HepG2 (cell line): Measurements from ENCODE around the gene CAMK2D. TPM values are rescaled to one million over a fixed set of nuclear protein-coding genes. Genes with fewer than 3 reads are reported as not detected.

Experiments used
- ATAC-seq: fragments of 200-7000 bp; cut with Tn5 transposase; 3 replicates; pipeline ENCODE4 v1.9.1; 2020; ENCODE audit warnings: mild to moderate bottlenecking, moderate library complexity
- BruUV-seq: library from RNA; stranded (reverse); fragments of 400-500 nt; replicated peaks from 2 replicates; lab custom pipeline; 2021; lab: Mats Ljungman, UMichigan
- CTCF ChIA-PET: fragments of 300-600 bp; formaldehyde crosslinking; extraction: SDS; loops from one replicate; lab custom pipeline; 2021; ENCODE audit warnings: low total read pairs, inconsistent platforms, low intra/inter-chr PET ratio; lab: Yijun Ruan, JAX
- POLR2A ChIA-PET: fragments of 350-600 bp; sonication (Branson Sonifier 250); formaldehyde crosslinking; loops from one replicate; lab custom pipeline; 2020; ENCODE audit warnings: antibody characterized with exemption, inconsistent platforms; lab: Yijun Ruan, JAX
- DNase-seq: peaks from one replicate; pipeline ENCODE4 v3.0.0-alpha.2; 2015; ENCODE audit warnings: low spot score
- FAIRE-seq: peaks from 3 replicates; lab custom pipeline; 2011; peaks lifted over from hg19 to GRCh38; lab: Jason Lieb, UNC
- H2AFZ ChIP-seq: one replicate; pipeline ENCODE4 v1.6.1; 2011; ENCODE audit warnings: low read length, inconsistent platforms
- H3K27ac ChIP-seq: fragments of 300-600 bp; 3 replicates; pipeline ENCODE4 v1.8.0; 2011; ENCODE audit warnings: mixed run types, mild to moderate bottlenecking, mixed read lengths, low read length, inconsistent platforms; ENCODE audit not compliant: insufficient read depth; ENCODE audit errors: extremely low read length
- H3K27me3 ChIP-seq, 2 experiments: fragments of 200-600 bp in 1 of 2; 2 replicates in 1 of 2; 3 replicates in 1 of 2; pipeline versions ENCODE4 v1.6.0 to v1.8.0; 2011; ENCODE audit warnings: low read length in 2 of 2, mild to moderate bottlenecking in 2 of 2, moderate library complexity in 2 of 2, inconsistent platforms in 1 of 2; ENCODE audit not compliant: insufficient read depth in 2 of 2, control insufficient read depth in 1 of 2
- H3K36me3 ChIP-seq, 2 experiments: fragments of 200-600 bp in 1 of 2; replicated peaks in 1 of 2; 2 replicates in 1 of 2; 3 replicates in 1 of 2; pipeline versions ENCODE4 v1.5.1 to v1.8.0; 2011; ENCODE audit warnings: low read length in 2 of 2, inconsistent platforms in 1 of 2; ENCODE audit not compliant: insufficient read depth in 2 of 2, control insufficient read depth in 1 of 2
- H3K4me1 ChIP-seq: 2 replicates; pipeline ENCODE4 v1.5.1; 2012; ENCODE audit warnings: low read length, inconsistent platforms; ENCODE audit not compliant: insufficient read depth
- H3K4me2 ChIP-seq: 2 replicates; pipeline ENCODE4 v1.6.0; 2011; ENCODE audit warnings: low read depth, low read length, inconsistent platforms
- H3K4me3 ChIP-seq, 3 experiments: fragments of 200-600 bp in 1 of 3; sonication (generic), shearing (Covaris generic) in 1 of 3; replicated peaks in 1 of 3; 2 replicates each; pipeline ENCODE4 v1.5.1; 2011 to 2016; ENCODE audit warnings: low read length in 3 of 3, inconsistent platforms in 2 of 3, low read depth in 2 of 3, mild to moderate bottlenecking in 2 of 3, control low read depth in 1 of 3, mixed read lengths in 1 of 3; ENCODE audit not compliant: insufficient read depth in 1 of 3
- H3K79me2 ChIP-seq: one replicate; pipeline ENCODE4 v1.6.1; 2011; ENCODE audit warnings: low read length, inconsistent platforms; ENCODE audit not compliant: insufficient read depth
- H3K9ac ChIP-seq: 2 replicates; pipeline ENCODE4 v1.6.0; 2011; ENCODE audit warnings: mild to moderate bottlenecking, low read depth, low read length, inconsistent platforms; ENCODE audit not compliant: insufficient read depth
- H3K9me3 ChIP-seq: 2 replicates; pipeline ENCODE4 v1.5.1; 2012; ENCODE audit warnings: mild to moderate bottlenecking, low read length
- H4K20me1 ChIP-seq: 2 replicates; pipeline ENCODE4 v1.6.0; 2011; ENCODE audit warnings: inconsistent platforms, mild to moderate bottlenecking, low read length, moderate library complexity; ENCODE audit not compliant: insufficient read depth
- ARID5B ChIP-seq: IDR thresholded peaks from 2 replicates; pipeline ENCODE4 v1.4.0; 2020; ENCODE audit warnings: mild to moderate bottlenecking, missing genetic modification reagents
- ATF5 ChIP-seq: sonication (generic); formaldehyde crosslinking; IDR thresholded peaks from 2 replicates; pipeline ENCODE4 v1.4.0; 2020; ENCODE audit warnings: mild to moderate bottlenecking, low read depth, missing genetic modification reagents
- E2F1 ChIP-seq: sonication (generic); formaldehyde crosslinking; IDR thresholded peaks from 2 replicates; pipeline ENCODE4 v1.5.0; 2020; ENCODE audit warnings: missing genetic modification reagents
- EED ChIP-seq: sonication (generic); formaldehyde crosslinking; IDR thresholded peaks from 2 replicates; pipeline ENCODE4 v1.5.0; 2020; ENCODE audit warnings: mild to moderate bottlenecking, missing genetic modification reagents
- ERF ChIP-seq: IDR thresholded peaks from 2 replicates; pipeline ENCODE4 v1.6.1; 2018; ENCODE audit warnings: missing biosample characterization, missing genetic modification reagents
- HMGXB4 ChIP-seq, 2 experiments: sonication (generic) in 1 of 2; formaldehyde crosslinking in 1 of 2; IDR thresholded peaks; 2 replicates each; pipeline versions ENCODE4 v1.4.0 to v1.6.1; 2018 to 2020; ENCODE audit warnings: missing genetic modification reagents in 2 of 2, borderline replicate concordance in 1 of 2, low read depth in 1 of 2, mild to moderate bottlenecking in 1 of 2, missing biosample characterization in 1 of 2
- MXI1 ChIP-seq: IDR thresholded peaks from 3 replicates; pipeline ENCODE4 v1.6.1; 2012; ENCODE audit warnings: low read depth, low read length, inconsistent platforms, borderline replicate concordance
- TRIM22 ChIP-seq: fragments of 450-650 bp; IDR thresholded peaks from 2 replicates; pipeline ENCODE4 v1.6.1; 2017
- ZBTB37 ChIP-seq: sonication (generic); formaldehyde crosslinking; IDR thresholded peaks from 2 replicates; pipeline ENCODE4 v1.4.0; 2020; ENCODE audit warnings: mild to moderate bottlenecking, missing genetic modification reagents
- ZBTB7A ChIP-seq: sonication (generic); formaldehyde crosslinking; IDR thresholded peaks from 2 replicates; pipeline ENCODE4 v1.8.0; 2022; ENCODE audit warnings: mild to moderate bottlenecking, missing genetic modification reagents
- WGBS: methylation state at CpG from one replicate; pipeline ENCODE4 v1.1.6; 2017; ENCODE audit warnings: low lambda C conversion rate; 5-methylcytosine and 5-hydroxymethylcytosine counted together
- in situ Hi-C: cut with HindIII; loops from 2 replicates; pipeline ENCODE4 v1.10.0; 2017; ENCODE audit warnings: low pct_unique_long_range_greater_than_20kb; ENCODE audit not compliant: extremely low pct_ligation_motif_present
- intact Hi-C: fragments of 100-400 bp; cut with micrococcal nuclease; formaldehyde crosslinking; loops from one replicate; pipeline ENCODE4 v1.10.0; 2022; ENCODE audit not compliant: unreplicated experiment
- polyA plus RNA-seq, 8 experiments: library from polyadenylated mRNA; depleted of rRNA in 3 of 8; stranded (reverse) in 7 of 8; unstranded in 1 of 8; fragments of >200 nt; fragmentation: Illumina TruSeq in 4 of 8; extraction: Trizol in 4 of 8; gene quantifications; 2 replicates each; pipeline versions ENCODE4 v1.2.1 to v1.2.3, GENCODE V29; 2011 to 2016; ENCODE audit warnings: low read depth in 4 of 8, missing spikeins in 1 of 8, mixed read lengths in 1 of 8; ENCODE audit not compliant: insufficient read depth in 1 of 8
- total RNA-seq, 5 experiments: library from RNA; depleted of rRNA; stranded (reverse); fragments of >200 nt; fragmentation: Illumina TruSeq; extraction: Trizol; gene quantifications; 2 replicates each; pipeline ENCODE4 v1.2.3, GENCODE V29; 2016; ENCODE audit warnings: low read depth in 1 of 5

CAMK2D gene
- total and polyA plus RNA-seq, 2 of the 13 experiments (the other 11 are each of a cell fraction or from before 2014, with no cell fraction given): 18.0 to 65.4 TPM

GRCh38 chr4:113444386-113444785 is 317.2 kb downstream of the CAMK2D start (continued):
- TF ChIP-seq ATF5 (CRISPR knock-in tag): no peak
- TF ChIP-seq ZBTB7A (CRISPR knock-in tag): no peak
- TF ChIP-seq ZBTB37 (CRISPR knock-in tag): no peak
- no peak for TF ChIP-seq ERF (CRISPR knock-in tag)
- no peak for TF ChIP-seq HMGXB4 (CRISPR knock-in tag; IDR thresholded peaks at IDR 0.05; ENCODE audit: borderline replicate concordance in 1 of 2, low read depth in 1 of 2)

GRCh38 chr4:113442826-113443225 is 318.7 kb downstream of the CAMK2D start:
- ATAC-seq: no peak
- POLR2A ChIA-PET: interaction anchor here (0.6 kb wide), 1 partner anchor 325 kb away, joined by 3 read pairs; no protein-coding TSS in a partner anchor
- in situ Hi-C loops: no loop called here

More at GRCh38 chr4:113442826-113443225, 318.7 kb downstream of the CAMK2D start:
- TF ChIP-seq TRIM22: no peak
- TF ChIP-seq EED (CRISPR knock-in tag): no peak
- no peak for TF ChIP-seq MXI1
- no peak for TF ChIP-seq ARID5B (CRISPR knock-in tag)
- no peak for TF ChIP-seq E2F1
- intact Hi-C loops: no loop called here
- FAIRE-seq (no peak), DNase-seq (no peak)
- Histone ChIP-seq H3K36me3 (no peaks in the 10 kb centered on the region), H2AFZ (no peak overlapping the region), H3K4me1 (peaks cover 4% of the 10 kb centered on the region), H3K27me3 (no peaks in the 10 kb centered on the region), H4K20me1 (no peaks in the 10 kb centered on the region), H3K79me2 (no peaks in the 10 kb centered on the region), H3K9me3 (no peaks in the 10 kb centered on the region), H3K4me3 (no peak overlapping the region), H3K4me2 (no peak overlapping the region), H3K27ac (no peak overlapping the region), H3K9ac (no peak overlapping the region)
- BruUV-seq: no TSS peak
- CTCF ChIA-PET: no interaction called here
- 47% methylated on average over 6 of the region's 6 CpGs for WGBS
